22Rv1 (cell line): ENCODE data around the gene ERICH6B.

ENCODE experiments used
- CTCF ChIP-seq: fragments of 450-650 bp; IDR thresholded peaks from 2 replicates; pipeline ENCODE4 v1.5.1; 2017; ENCODE audit warnings: mild to moderate bottlenecking
- ZFX ChIP-seq: fragments of 450-650 bp; IDR thresholded peaks from 2 replicates; pipeline ENCODE4 v1.6.1; 2017; ENCODE audit warnings: antibody characterized with exemption, borderline replicate concordance

DNA sequence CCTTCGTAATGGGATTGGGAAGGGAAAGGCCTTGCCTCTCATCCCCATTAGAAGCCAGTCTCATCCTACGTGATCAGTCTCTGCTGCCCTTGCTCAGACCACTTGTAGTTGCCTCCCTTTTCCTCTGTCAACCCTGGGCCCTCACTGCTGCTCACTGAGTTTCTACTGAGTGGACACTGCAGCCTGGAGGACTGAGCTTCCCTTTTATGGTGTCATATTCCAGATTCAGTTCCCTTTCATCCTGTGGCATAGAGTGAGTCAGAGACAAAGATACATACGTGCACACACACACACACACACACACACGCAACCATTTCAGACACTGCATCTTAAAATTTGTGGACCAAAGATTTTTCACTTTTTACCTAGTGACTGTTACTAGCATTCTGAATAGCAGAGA lies 94.2 kb downstream of the ERICH6B start:
- TF ChIP-seq CTCF: no peak
- TF ChIP-seq ZFX: no peak
